Skeletal muscle satellite cell (primary cell): Measurements from ENCODE around the gene AGR3. TPM values are rescaled to one million over a fixed set of nuclear protein-coding genes. Genes with fewer than 3 reads are reported as not detected.

Experiments used
- small RNA-seq: library from RNA; depleted of rRNA; stranded (forward); fragments of <200 nt; gene quantifications from one replicate; pipeline ENCODE3, GENCODE V24; 2012

Gene AGR3

Small RNA genes within 50 kb of the gene (small RNA-seq; reads per million reads assigned to genes)
- gene AC098592.2, result not detected
